HG03196 (cell line): ENCODE data around the gene TIAM2.
A peak's percentile ranks its signal among the peaks of the same experiment; 100 is the strongest.
"Not testable (repeated sequence)": the region's sequence is repeated elsewhere in the genome, so short reads cannot be mapped to it uniquely, and the experiment has no call there.

ENCODE experiments used
- ATAC-seq: cut with Tn5 transposase; IDR thresholded peaks from one replicate; pipeline ENCODE4 v1.9.1; 2021; ENCODE audit not compliant: unreplicated experiment

Gene TIAM2

GRCh38 chr6:155253337-155253736 is 258.2 kb downstream of the TIAM2 start:
- no peak for ATAC-seq

GRCh38 chr6:155254139-155254538 is 259.0 kb downstream of the TIAM2 start:
- ATAC-seq = no peak

GRCh38 chr6:155256122-155256795 is 261.1 kb downstream of the TIAM2 start:
- no peak for ATAC-seq

GRCh38 chr6:155257796-155258195 is 262.7 kb downstream of the TIAM2 start:
- no peak for ATAC-seq

- ATAC-seq = no peak
These were observed 264.1 kb downstream of the TIAM2 start for GRCh38 chr6:155259204-155259603.

- ATAC-seq = no peak
These were observed 264.8 kb downstream of the TIAM2 start for GRCh38 chr6:155259897-155260296.

GRCh38 chr6:155260686-155261085 is 265.6 kb downstream of the TIAM2 start:
- ATAC-seq = no peak

- peak; percentile 43 for ATAC-seq
These were observed 266.2 kb downstream of the TIAM2 start for GRCh38 chr6:155261111-155261900.

- no peak for ATAC-seq
These were observed 267.5 kb downstream of the TIAM2 start for GRCh38 chr6:155262655-155263054.

- ATAC-seq = no peak
These were observed 268.4 kb downstream of the TIAM2 start, which contains the start of gene CLDN20 for GRCh38 chr6:155263373-155264063. TSS of gene CLDN20 (plus strand) at chr6:155264013. CDS start at chr6:155275720, 11,707 bp downstream.

- no peak for ATAC-seq
These were observed 269.7 kb downstream of the TIAM2 start for GRCh38 chr6:155264693-155265320.

- no peak for ATAC-seq
These were observed 270.9 kb downstream of the TIAM2 start for GRCh38 chr6:155265843-155266535.

- no peak for ATAC-seq
These were observed 272.3 kb downstream of the TIAM2 start for GRCh38 chr6:155267411-155267810.

- ATAC-seq = not testable (repeated sequence)
These were observed 273.2 kb downstream of the TIAM2 start for GRCh38 chr6:155268088-155268867.

- ATAC-seq = no peak
These were observed 274.6 kb downstream of the TIAM2 start for GRCh38 chr6:155269765-155270164.

- no peak for ATAC-seq
These were observed 275.5 kb downstream of the TIAM2 start for GRCh38 chr6:155270561-155271091.

- no peak for ATAC-seq
These were observed 276.0 kb downstream of the TIAM2 start for GRCh38 chr6:155271145-155271544.

GRCh38 chr6:155272353-155273232 is 277.5 kb downstream of the TIAM2 start:
- ATAC-seq = no peak

GRCh38 chr6:155273431-155273830 is 278.3 kb downstream of the TIAM2 start:
- ATAC-seq = no peak
